Superior temporal gyrus (tissue), 1 donor: ENCODE measurements around the gene GPRIN1.
"Not testable (repeated sequence)": the region's sequence is repeated elsewhere in the genome, so short reads cannot be mapped to it uniquely, and the experiment has no call there.

Experiments used
- DNase-seq: peaks from one replicate; pipeline ENCODE4 v3.0.0-alpha.2; 2016; ENCODE audit errors: extremely low spot score

GPRIN1 gene

DNA sequence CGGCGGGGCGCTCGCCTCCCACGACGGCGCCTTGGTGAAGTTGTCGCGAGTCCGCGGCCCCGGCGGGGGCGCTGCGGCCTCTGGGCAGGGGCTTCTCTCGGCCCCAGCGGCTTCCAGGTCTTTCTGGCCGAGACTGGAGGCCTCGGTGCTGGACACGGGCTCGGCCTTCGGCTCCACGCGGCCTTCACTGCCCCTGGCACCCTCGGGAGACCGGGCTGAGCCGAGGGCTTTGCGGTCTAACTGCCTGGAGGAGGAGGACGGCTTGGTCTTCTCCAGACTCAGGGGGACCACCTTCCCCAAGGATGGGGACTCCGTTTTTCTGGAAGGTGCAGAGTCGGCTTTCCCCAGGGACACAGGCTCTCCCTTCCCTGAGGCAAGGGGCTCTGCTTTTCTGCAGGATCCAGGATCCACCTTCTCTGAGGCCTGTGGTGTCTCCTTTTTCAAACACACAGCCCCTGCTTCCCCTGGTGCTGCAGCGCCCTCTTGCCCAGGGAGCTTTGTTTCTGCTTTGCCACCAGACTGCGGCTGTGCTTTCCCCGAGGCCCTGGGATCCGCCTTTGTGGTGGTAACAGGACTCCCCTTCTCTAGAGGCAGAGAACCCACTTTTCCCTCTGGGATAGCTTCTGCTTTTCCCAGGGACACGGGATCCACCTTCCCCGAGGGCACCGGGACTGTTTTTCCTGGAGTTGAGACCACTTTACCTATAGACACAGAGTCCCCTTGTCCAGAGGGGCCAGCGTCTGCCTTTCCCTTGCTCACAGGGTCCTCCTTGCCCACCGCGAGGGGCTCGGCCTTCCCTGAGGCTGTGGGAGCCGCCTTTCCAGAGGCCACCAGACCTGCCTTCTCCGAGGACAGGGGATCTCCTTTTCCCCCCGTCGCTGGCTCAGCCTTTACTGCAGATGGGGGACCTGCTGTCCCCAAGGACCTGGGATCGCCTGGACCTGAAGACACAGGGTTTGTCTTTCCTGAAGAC is 12.3 kb downstream of the GPRIN1 start:
- DNase-seq: no peak

DNA sequence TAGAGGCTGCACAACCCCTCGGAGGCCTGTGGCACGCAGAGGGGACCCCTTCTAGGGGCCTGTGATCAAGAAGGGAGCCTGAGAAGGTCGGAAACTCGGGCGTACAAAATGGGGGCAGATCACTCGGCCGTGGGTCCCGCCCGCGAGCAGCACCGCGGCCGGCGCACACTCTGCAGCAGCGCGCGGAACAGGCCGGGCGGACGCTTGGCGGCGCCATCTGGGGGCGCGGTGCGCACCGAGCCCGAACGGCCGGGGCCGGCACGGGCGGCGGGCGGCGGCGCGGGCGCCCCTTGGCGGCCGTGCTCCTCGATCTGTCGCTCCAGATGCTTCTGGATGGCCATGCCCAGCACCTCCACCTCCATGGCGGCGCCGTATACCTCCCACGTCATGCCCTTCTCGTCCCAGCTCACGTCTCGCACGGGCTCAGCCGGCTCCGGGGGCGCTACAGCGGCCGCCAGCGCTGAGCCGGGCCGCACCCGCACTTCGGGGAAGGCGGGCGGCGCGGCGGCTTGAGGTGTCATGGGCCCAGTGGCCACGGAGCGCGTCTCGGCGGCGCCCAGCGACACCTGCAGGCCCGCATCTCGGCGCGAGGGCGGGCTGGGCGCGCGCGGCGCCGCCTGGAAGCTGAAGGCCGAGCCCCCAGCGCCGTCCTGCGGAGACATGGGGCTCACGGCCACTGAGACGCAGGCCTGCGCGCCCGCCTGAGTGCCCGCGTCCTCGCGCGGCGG is 13.1 kb downstream of the GPRIN1 start:
- no peak for DNase-seq

GRCh38 chr5:176596069-176596644 is 13.8 kb downstream of the GPRIN1 start:
- DNase-seq: no peak

- DNase-seq: no peak
Measured at GRCh38 chr5:176595386-176595943, 14.5 kb downstream of the GPRIN1 start.

DNA sequence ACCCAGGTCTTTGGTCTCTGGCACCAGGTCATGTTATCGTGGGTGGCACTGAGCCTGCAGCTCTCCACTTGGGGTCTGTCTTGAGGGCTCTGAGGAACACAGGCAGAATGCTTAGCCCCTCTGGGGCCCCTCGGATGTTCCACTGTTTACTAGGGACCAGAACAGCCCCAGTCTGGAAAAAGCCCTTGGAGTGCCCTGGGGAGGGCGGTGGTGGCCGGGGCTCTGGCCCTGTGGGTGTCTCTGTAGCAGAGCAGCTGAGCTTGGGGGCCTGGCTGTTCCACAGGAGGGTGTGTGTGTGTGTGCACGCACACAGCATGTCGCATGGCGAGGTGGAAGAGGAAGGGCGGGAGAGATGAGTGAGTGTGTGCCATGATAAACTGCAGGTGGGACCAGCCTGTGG is 15.4 kb downstream of the GPRIN1 start:
- DNase-seq: no peak

- DNase-seq: no peak
Measured at GRCh38 chr5:176593273-176593869, 16.6 kb downstream of the GPRIN1 start.

- DNase-seq: no peak
Measured at GRCh38 chr5:176592573-176592972, 17.4 kb downstream of the GPRIN1 start.

DNA sequence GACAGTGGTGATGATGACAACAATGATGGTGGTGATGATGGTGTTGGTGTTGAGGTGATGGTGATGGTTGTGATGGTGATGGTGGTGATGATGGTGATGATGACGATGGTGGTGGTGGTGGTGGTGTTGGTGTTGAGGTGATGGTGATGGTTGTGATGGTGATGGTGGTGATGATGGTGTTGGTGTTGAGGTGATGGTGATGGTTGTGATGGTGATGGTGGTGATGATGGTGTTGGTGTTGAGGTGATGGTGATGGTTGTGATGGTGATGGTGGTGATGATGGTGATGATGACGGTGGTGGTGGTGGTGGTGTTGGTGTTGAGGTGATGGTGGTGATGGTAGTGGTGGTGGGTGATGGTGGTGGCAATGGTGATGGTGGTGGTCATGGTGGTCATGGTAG is 18.3 kb downstream of the GPRIN1 start:
- not testable (repeated sequence) for DNase-seq

DNA sequence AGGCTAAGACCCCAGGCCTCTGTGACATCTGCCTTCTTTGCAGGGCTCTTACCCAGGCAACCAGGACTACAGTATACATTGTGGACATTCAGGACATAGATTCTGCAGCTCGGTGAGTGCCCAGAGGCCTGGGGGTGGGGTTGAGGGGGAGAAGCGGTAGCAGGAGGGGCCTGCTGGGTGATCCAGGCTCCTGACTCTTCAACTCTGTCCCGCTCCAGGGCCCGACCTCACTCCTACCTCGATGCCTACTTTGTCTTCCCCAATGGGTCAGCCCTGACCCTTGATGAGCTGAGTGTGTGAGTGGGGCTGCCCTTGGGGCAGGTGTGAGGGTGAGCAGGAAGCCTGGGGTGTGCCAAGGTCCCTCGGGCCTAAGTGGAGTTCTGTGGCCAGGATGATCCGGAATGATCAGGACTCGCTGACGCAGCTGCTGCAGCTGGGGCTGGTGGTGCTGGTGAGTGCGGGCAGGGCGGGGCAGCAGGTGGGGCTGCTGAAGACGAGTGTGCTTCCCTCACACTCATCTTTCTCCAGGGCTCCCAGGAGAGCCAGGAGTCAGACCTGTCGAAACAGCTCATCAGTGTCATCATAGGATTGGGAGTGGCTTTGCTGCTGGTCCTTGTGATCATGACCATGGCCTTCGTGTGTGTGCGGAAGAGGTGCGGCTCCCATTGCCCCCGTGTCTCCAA is 19.8 kb downstream of the GPRIN1 start:
- DNase-seq: no peak

DNA sequence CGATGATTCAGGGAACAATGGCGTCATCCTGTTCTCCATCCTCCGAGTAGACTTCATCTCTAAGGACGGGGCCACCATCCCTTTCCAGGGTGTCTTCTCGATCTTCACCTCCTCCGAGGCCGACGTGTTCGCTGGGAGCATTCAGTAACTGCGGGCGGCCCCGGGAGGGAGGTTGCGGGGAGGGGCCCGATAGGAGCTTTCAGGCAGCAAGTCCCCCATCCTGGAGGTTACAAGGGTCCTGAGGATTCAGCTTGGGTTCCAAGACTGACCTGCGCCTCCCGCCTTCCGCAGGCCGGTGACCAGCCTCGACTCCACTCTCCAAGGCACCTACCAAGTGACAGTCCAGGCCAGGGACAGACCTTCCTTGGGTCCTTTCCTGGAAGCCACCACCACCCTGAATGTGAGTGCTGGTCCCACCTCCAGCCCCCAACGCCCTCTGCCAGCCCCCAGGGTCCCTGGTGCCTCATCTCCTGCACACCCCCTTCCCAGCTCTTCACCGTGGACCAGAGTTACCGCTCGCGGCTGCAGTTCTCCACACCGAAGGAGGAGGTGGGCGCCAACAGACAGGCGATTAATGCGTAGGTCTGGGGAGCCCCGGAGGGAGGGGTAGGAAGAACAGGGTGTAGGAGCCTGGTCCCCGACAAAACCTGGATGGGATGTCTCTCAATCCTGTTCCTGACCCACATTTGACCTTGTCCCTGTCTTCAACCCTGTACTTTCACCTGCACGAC is 20.8 kb downstream of the GPRIN1 start:
- DNase-seq: no peak

GRCh38 chr5:176588297-176588696 is 21.7 kb downstream of the GPRIN1 start:
- DNase-seq: no peak

DNA sequence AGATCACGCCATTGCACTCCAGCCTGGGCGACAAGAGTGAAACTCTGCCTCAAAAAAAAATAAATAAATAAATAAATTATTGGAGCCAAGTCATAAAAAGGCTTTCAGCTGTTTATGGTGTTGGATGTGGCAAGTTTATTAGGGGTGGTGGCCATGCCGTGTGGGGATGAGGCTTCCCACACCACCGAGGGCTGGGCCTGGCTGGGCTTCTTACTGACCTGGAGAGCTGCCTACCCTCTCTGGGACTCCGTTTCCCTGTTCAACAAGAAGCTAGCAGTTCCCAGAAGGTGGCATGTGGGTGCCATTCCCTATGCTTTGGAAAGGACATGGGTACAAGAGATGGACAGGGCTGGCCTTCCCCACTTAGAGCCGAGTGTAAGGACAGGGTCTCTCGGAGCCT is 22.6 kb downstream of the GPRIN1 start:
- no peak for DNase-seq

DNA sequence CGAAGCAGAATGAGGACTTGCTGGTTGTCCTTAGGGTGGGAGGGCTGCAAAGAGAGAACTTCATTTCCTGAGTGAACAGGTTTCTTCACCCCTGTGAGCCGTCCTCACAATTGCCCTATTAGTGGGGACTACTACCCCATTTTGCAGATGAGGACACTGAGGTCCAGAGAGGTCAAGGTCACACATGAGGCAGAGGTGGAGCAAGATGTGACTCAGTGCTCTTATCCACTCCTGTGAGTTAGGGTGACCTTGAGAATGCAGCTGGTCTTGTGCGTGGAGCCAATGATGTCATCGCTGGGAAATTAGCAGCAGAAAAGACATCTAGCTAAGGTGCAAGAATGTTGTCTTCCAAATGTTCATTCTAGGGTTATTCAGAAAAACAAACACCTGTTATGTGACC is 26.9 kb downstream of the GPRIN1 start:
- no peak for DNase-seq

DNA sequence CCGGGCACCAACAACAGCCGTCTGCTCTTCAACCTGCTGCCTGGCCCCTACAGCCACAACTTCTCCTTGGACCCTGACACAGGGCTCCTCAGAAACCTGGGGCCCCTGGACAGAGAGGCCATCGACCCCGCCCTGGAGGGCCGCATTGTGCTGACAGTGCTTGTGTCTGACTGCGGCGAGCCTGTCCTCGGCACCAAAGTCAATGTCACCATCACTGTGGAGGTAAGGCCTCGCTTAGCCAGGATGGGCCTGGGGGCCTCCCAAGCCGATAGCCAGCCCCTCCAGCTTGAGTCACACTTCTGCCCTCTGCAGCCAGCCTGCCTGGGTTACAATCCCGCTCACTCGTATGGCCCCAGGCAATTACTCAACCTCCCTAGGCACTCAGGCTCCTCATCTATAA is 28.6 kb downstream of the GPRIN1 start:
- DNase-seq: no peak

DNA sequence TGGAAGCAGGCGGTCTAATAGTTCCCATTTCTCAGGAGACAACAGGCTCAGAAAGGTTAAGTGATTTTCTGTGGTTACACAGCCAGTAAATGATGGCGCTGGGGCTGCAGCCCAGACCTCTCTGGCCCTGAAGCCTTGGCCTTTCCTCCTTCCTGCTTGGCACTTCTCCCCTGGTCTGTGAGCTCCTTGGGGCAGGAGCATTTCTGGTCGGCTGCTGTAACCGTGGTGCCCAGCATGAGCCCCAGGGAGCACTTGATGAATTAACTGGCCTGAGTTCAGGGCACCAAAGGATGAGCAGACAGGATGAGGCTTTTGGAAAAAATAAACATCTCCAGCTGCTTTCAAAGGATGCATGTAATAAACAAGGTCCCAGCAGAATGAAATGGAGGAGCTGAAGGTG is 30.6 kb downstream of the GPRIN1 start:
- DNase-seq: no peak

GRCh38 chr5:176578391-176578808 is 31.6 kb downstream of the GPRIN1 start:
- DNase-seq: no peak

DNA sequence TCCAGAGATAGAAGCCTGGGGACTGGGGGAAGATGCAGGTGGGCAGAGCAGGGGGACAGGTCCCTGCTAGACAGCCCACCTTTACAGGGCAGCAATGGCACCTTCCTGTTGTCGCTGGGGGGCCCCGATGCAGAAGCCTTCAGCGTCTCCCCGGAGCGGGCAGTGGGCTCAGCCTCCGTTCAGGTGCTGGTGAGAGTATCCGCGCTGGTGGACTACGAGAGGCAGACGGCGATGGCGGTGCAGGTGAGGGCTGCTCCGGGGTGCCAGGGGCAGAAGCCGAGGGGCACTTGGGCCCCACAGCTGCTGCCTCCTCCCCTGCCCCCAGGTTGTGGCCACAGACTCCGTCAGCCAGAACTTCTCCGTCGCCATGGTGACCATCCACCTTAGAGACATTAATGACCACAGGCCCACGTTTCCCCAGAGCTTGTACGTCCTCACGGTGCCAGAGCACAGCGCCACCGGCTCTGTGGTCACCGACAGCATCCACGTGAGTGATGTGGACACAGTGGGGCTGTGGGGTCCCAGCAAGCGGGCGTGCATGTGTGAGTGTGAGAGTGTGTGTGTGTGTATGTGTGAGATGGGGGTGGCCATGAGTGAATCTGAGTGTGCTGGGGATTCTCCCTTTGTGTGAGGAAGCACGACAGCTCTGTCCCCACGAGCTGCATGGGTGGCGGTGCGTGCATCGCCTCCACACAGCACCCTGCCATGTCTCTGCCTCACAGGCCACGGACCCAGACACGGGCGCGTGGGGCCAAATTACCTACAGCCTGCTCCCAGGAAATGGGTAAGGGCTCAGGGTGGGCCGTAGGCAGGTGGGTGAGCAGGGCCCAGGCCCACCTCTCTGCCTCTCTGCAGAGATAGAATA is 32.4 kb downstream of the GPRIN1 start:
- no peak for DNase-seq

GRCh38 chr5:176575488-176576422 is 34.2 kb downstream of the GPRIN1 start:
- DNase-seq: no peak
